ENCODE results near the gene VWA2. TPM values are rescaled to one million over a fixed set of nuclear protein-coding genes. Genes with fewer than 3 reads are reported as not detected.

VWA2 gene
- total and polyA plus RNA-seq, 2 donors (not counting 3 experiments of a cell fraction or from before 2014, with no cell fraction given), result not detected

- no peaks in the 10 kb centered on the region for H3K4me1 ChIP-seq (ENCODE audit: control insufficient read depth, extremely low read depth, insufficient read depth, low read length)
- no peak overlapping the region for H3K9ac ChIP-seq (replicated peaks; ENCODE audit: extremely low read depth, insufficient read depth, low read length)
- H3K27ac ChIP-seq (ENCODE audit: insufficient read depth, low read depth, low read length), result no peak overlapping the region
- FAIRE-seq, result no peak
- no peak overlapping the region for H3K4me3 ChIP-seq (replicated peaks in 1 of 3; ENCODE audit: insufficient read depth in 1 of 3, low read depth in 1 of 3, low read length in 3 of 3)
- no peaks in the 10 kb centered on the region for H3K9me1 ChIP-seq (replicated peaks; ENCODE audit: control insufficient read depth, extremely low read depth, insufficient read depth, low read length)
- no peak for DNase-seq (ENCODE audit: low read depth, low spot score)
- H3K27me3 ChIP-seq (ENCODE audit: control insufficient read depth in 2 of 2, insufficient read depth in 2 of 2, low read length in 2 of 2), result peaks cover 0 to 7% of the 10 kb centered on the region in 2 experiments
- no peak for TF ChIP-seq MYC (IDR thresholded peaks at IDR 0.05; ENCODE audit: low read depth, low read length)
- TF ChIP-seq MAX (IDR thresholded peaks at IDR 0.05; ENCODE audit: insufficient read depth, insufficient read length), result no peak
- no peak for TF ChIP-seq EZH2 (IDR thresholded peaks at IDR 0.05; ENCODE audit: borderline replicate concordance, low read depth, low read length, severe bottlenecking)
- no peak for TF ChIP-seq CTCF (IDR thresholded peaks at IDR 0.05; ENCODE audit: extremely low read depth in 1 of 2, insufficient read depth in 1 of 2, low read depth in 1 of 2, low read length in 2 of 2)
- dilution Hi-C loops (cut with MboI; ENCODE audit: extremely low pct_ligation_motif_present, low sequenced_read_pairs), result no loop called here
- intact Hi-C loops (cut with micrococcal nuclease), result no loop called here
- no peak overlapping the region for H3K4me2 ChIP-seq (ENCODE audit: insufficient read depth, low read length)
- H2AFZ ChIP-seq (ENCODE audit: low read depth, low read length), result no peak overlapping the region
- no peaks in the 10 kb centered on the region for H3K9me3 ChIP-seq (replicated peaks; ENCODE audit: control insufficient read depth, insufficient read depth, low read length)
- BruUV-seq (replicated peaks), result no TSS peak
- no peaks in the 10 kb centered on the region for H4K20me1 ChIP-seq (replicated peaks; ENCODE audit: control insufficient read depth, extremely low read depth, insufficient read depth, low read length)
- H3K79me2 ChIP-seq (ENCODE audit: control insufficient read depth, insufficient read depth, low read length), result no peaks in the 10 kb centered on the region
- POLR2A ChIA-PET, result no interaction called here
- CTCF ChIA-PET, result interaction anchor here (1.5 kb wide), 1 partner anchor 12 kb away, joined by 7 read pairs; no protein-coding TSS in a partner anchor
- no peaks in the 10 kb centered on the region for H3K36me3 ChIP-seq (ENCODE audit: control insufficient read depth in 2 of 2, extremely low read depth in 1 of 2, insufficient read depth in 2 of 2, low read length in 2 of 2)
These were observed 76.7 kb downstream of the VWA2 start for GRCh38 chr10:114315566-114316420.
